Measurements from ENCODE around the gene EXOC5. TPM values are rescaled to one million over a fixed set of nuclear protein-coding genes. Genes with fewer than 3 reads are reported as not detected.
A peak's percentile ranks its signal among the peaks of the same experiment; 100 is the strongest.
"Not testable (repeated sequence)": the region's sequence is repeated elsewhere in the genome, so short reads cannot be mapped to it uniquely, and the experiment has no call there.

EXOC5 gene
- total RNA-seq, 4 donors from 2014 or later: 54.9 to 81.6 (median 68.5) TPM

DNA sequence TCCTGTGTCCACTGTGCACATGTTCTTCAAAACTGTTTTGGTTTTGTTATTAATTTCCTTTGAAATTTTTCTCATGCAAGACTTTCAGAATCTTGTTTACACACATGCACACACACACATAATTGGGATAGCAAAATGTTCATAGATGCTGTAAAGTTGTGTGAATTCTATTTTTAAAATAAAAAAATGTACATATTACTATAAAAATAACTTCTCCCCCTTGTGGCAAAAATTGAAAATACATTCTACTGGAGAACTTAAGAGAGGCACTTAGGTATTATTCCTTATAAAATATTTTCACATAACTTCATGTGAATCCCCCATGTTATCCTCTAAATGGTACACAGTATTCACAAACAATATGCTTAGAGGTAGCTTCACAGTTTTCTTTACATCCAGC is 66.0 kb downstream of the EXOC5 start:
- not testable (repeated sequence) for H3K9me3 ChIP-seq, ATAC-seq, H3K27me3 ChIP-seq, H3K4me1 ChIP-seq, H3K4me3 ChIP-seq, H3K27ac ChIP-seq
- TF ChIP-seq, protein P1, sequence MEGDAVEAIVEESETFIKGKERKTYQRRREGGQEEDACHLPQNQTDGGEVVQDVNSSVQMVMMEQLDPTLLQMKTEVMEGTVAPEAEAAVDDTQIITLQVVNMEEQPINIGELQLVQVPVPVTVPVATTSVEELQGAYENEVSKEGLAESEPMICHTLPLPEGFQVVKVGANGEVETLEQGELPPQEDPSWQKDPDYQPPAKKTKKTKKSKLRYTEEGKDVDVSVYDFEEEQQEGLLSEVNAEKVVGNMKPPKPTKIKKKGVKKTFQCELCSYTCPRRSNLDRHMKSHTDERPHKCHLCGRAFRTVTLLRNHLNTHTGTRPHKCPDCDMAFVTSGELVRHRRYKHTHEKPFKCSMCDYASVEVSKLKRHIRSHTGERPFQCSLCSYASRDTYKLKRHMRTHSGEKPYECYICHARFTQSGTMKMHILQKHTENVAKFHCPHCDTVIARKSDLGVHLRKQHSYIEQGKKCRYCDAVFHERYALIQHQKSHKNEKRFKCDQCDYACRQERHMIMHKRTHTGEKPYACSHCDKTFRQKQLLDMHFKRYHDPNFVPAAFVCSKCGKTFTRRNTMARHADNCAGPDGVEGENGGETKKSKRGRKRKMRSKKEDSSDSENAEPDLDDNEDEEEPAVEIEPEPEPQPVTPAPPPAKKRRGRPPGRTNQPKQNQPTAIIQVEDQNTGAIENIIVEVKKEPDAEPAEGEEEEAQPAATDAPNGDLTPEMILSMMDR (IDR thresholded peaks at IDR 0.05): peak in 2 of 4 experiments; percentile 23 to 38
- H3K36me3 ChIP-seq: peaks cover 5 to 15% of the 10 kb centered on the region in 2 donors

DNA sequence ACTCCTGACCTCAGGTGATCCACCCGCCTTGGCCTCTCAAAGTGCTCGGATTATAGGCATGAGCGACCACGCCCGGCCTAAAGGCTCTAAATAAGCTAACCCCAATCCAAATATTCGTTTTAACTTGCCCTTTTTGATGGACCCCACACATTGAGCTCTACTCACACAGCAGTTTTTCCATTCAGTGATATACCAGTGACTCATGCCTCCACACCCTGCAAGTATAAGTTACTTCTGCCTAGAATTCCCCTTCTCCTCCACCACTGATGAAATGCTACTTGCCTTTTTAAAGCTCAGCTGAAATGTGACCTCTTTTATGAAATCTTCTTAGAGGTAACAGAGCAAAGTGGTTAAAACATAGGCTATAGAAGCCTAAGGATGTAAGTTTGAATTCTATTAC is 68.8 kb downstream of the EXOC5 start:
- WGBS, 2 donors (ENCODE audit: low coverage in 1 of 2): 33 to 77% methylated on average over 1 to 6 of the region's 6 CpGs
- H3K36me3 ChIP-seq: peaks cover 0 to 2% of the 10 kb centered on the region in 2 donors
- TF ChIP-seq POLR2AphosphoS5 (IDR thresholded peaks at IDR 0.05): no peak
- TF ChIP-seq, protein P1 (IDR thresholded peaks at IDR 0.05): no peak
- TF ChIP-seq POLR2A (IDR thresholded peaks at IDR 0.05): no peak
- TF ChIP-seq EP300 (IDR thresholded peaks at IDR 0.05): no peak
- H3K4me1 ChIP-seq: no peaks in the 10 kb centered on the region
- H3K27ac ChIP-seq: no peak overlapping the region
- no peaks in the 10 kb centered on the region for H3K27me3 ChIP-seq
- no peak overlapping the region for H3K4me3 ChIP-seq
- no peaks in the 10 kb centered on the region for H3K9me3 ChIP-seq
- ATAC-seq: no peak

DNA sequence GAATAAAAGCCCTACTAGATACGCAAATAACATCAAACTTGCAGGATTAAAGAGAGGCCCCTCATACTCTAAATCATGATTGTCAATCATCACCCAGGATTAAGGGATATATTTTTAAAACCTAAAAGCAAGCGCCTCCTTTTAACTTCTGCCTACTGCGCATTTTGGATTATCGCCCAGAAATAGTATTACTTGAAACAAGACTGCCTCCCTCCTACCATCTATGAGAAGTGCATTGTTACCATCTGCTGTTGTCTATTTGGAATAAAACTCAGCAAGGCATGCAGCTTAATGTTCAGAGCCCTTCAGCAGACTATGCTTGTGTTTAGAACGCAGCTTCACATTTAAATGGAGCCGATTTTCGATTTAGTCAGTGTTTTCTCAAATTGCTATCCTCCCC is 79.6 kb downstream of the EXOC5 start:
- Histone ChIP-seq H3K27me3 (peaks cover 16% of the 10 kb centered on the region), H3K27ac (no peak overlapping the region), H3K4me1 (no peaks in the 10 kb centered on the region), H3K9me3 (no peaks in the 10 kb centered on the region), H3K36me3 (no peaks in the 10 kb centered on the region), H3K4me3 (no peak overlapping the region)
- TF ChIP-seq POLR2AphosphoS5 (IDR thresholded peaks at IDR 0.05): no peak
- no peak for TF ChIP-seq EP300 (IDR thresholded peaks at IDR 0.05)
- TF ChIP-seq, protein P1 (IDR thresholded peaks at IDR 0.05): no peak
- no peak for TF ChIP-seq POLR2A (IDR thresholded peaks at IDR 0.05)
- no peak for ATAC-seq
- 63 to 66% methylated on average over 7 of the region's 7 CpGs for WGBS, 2 donors (ENCODE audit: low coverage in 1 of 2)

DNA sequence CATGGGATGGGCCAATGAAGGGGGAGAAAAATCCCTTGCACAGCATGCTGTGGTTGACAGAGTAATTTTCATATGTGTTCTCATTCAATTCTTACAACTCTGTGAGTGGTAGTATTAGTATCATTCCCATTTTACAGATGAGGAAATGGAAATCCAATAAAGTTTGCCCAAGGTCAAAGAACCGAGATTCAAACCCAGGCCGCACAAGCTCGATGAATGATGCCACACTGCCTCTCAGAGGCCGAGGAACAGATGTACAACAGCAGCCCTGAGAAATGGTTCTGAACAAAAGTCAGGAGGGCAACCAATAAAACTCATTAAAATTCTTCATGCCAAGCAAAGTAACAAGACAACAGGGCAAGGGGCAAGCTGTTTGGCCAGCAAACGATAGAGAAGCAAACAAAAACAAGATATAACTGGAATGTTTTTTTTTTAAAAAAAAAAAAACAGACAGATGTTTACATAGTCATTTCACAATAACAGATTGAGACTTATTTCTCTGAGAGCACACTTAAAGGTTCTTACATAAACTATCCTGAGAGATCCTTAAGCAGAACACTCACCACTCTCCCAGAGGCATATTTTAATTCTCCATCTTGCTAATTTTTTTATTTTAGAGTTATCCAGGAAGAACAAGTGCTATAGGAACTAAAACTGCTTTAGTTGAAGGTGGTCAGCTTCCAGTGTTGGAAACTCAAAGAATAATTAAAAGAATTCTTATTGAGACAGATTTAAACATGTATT is 85.8 kb downstream of the EXOC5 start:
- no peaks in the 10 kb centered on the region for H3K36me3 ChIP-seq
- H3K9me3 ChIP-seq: no peaks in the 10 kb centered on the region
- no peak for ATAC-seq
- H3K4me3 ChIP-seq: no peak overlapping the region
- TF ChIP-seq POLR2AphosphoS5 (IDR thresholded peaks at IDR 0.05) (no peak), EP300 (IDR thresholded peaks at IDR 0.05) (no peak), POLR2A (IDR thresholded peaks at IDR 0.05) (no peak)
- TF ChIP-seq, protein P1 (IDR thresholded peaks at IDR 0.05): no peak
- WGBS, 2 donors (ENCODE audit: low coverage in 1 of 2): 20 to 21% methylated on average over 5 of the region's 5 CpGs
- no peaks in the 10 kb centered on the region for H3K4me1 ChIP-seq
- H3K27me3 ChIP-seq: peaks cover 8% of the 10 kb centered on the region
- H3K27ac ChIP-seq: no peak overlapping the region

DNA sequence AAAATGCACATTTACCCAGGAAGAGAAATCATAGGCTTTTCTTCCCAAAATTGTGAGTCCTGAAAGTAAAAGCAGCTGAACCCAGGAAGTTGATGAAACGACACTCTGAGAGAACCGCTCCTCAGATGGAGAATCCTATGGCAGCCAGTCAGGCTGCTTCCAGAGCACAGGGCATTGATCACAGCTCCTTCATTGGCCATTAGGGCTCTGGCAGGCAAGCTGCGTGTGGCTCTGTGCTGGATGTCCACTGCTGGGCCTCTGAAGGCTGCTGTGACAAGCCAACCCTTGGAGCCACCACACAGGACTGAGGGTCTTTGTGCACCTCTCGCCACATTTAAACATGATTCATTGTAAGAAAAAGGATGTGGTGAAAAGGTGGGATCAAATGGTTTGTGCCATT is 89.4 kb downstream of the EXOC5 start:
- no peak for ATAC-seq
- H3K36me3 ChIP-seq: no peaks in the 10 kb centered on the region
- no peak overlapping the region for H3K4me3 ChIP-seq
- no peaks in the 10 kb centered on the region for H3K9me3 ChIP-seq
- WGBS, 2 donors (ENCODE audit: low coverage in 1 of 2): 62% methylated on average over 3 of the region's 4 CpGs; no CpG with 5 or more reads in 1 of the 2 donors
- H3K4me1 ChIP-seq: no peaks in the 10 kb centered on the region
- no peak for TF ChIP-seq EP300 (IDR thresholded peaks at IDR 0.05)
- TF ChIP-seq POLR2AphosphoS5 (IDR thresholded peaks at IDR 0.05): no peak
- TF ChIP-seq, protein P1 (IDR thresholded peaks at IDR 0.05): no peak
- H3K27ac ChIP-seq: no peak overlapping the region
- no peaks in the 10 kb centered on the region for H3K27me3 ChIP-seq

All from gastroesophageal sphincter (tissue), 4 donors.